ENCODE data around the gene CNTN2. TPM values are rescaled to one million over a fixed set of nuclear protein-coding genes. Genes with fewer than 3 reads are reported as not detected.

CNTN2 gene
- total RNA-seq, 1 experiment from 2014 or later = not detected

DNA sequence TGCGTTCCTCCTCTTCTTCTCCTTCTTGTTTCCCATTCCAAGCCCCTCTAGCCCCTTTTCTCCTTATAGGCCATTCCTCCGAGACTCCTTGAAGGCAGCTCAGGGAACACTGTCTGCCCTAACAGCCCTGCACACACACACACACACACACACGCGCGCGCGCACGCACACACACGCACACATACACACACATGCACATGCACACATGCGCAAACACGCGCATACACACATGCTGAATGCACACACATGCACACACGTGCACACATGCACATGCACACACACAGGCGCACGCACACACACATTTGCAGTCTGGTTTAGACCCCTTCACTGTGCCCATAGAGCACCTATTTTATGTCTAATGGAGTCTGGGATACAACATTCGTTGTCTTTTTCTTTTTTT lies 17.8 kb upstream of the CNTN2 start:
- TF ChIP-seq, protein P1, sequence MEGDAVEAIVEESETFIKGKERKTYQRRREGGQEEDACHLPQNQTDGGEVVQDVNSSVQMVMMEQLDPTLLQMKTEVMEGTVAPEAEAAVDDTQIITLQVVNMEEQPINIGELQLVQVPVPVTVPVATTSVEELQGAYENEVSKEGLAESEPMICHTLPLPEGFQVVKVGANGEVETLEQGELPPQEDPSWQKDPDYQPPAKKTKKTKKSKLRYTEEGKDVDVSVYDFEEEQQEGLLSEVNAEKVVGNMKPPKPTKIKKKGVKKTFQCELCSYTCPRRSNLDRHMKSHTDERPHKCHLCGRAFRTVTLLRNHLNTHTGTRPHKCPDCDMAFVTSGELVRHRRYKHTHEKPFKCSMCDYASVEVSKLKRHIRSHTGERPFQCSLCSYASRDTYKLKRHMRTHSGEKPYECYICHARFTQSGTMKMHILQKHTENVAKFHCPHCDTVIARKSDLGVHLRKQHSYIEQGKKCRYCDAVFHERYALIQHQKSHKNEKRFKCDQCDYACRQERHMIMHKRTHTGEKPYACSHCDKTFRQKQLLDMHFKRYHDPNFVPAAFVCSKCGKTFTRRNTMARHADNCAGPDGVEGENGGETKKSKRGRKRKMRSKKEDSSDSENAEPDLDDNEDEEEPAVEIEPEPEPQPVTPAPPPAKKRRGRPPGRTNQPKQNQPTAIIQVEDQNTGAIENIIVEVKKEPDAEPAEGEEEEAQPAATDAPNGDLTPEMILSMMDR (conservative IDR thresholded peaks at IDR 0.05) = no peak
- TF ChIP-seq EZH2 (IDR thresholded peaks at IDR 0.05; ENCODE audit: low read depth) = no peak
- ChIA-PET CTCF (no interaction called here), POLR2A (ENCODE audit: unreplicated experiment) (no interaction called here)
- H3K27me3 ChIP-seq (ENCODE audit: insufficient read depth, low read depth) = peaks cover 94% of the 10 kb centered on the region
- intact Hi-C loops (cut with micrococcal nuclease; ENCODE audit: unreplicated experiment) = no loop called here
- DNase-seq = no peak
- no peak overlapping the region for H3K27ac ChIP-seq
- H3K4me2 ChIP-seq = no peak overlapping the region
- H3K4me1 ChIP-seq (replicated peaks; ENCODE audit: insufficient read depth) = no peaks in the 10 kb centered on the region
- H3K4me3 ChIP-seq = no peak overlapping the region
- H3F3A ChIP-seq (ENCODE audit: insufficient read depth, low read depth) = no peaks in the 10 kb centered on the region
- H2AFZ ChIP-seq = no peak overlapping the region
- no TSS peak for BruUV-seq (replicated peaks)
- H3K36me3 ChIP-seq (ENCODE audit: low read depth) = no peaks in the 10 kb centered on the region
- no peaks in the 10 kb centered on the region for H3K9me2 ChIP-seq (ENCODE audit: insufficient read depth)
- H3K79me2 ChIP-seq (ENCODE audit: low read depth) = no peaks in the 10 kb centered on the region
- no peaks in the 10 kb centered on the region for H3K9me3 ChIP-seq (ENCODE audit: insufficient read depth, low read depth)
- no peaks in the 10 kb centered on the region; the same call in 1 of the 2 replicates for H4K20me1 ChIP-seq (ENCODE audit: insufficient read depth)

DNA sequence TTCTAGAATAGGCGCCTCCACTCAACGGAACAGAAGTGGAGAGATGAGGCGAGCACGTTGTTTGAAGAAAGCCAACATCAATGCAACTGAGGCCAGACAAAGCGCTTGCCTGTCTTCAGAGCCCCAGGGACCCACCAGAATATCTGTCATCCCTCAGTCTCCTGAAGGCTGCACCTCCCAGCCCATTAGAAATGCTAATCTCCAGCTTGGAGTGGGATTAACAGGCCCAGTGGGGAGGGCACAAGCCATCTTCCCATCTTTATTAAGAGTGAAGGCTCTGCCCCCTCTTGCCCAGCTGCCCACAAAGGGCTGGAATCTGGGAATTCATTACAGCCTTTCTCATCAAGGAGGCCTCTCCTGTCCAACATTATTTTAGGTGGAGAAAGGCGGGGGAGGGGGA lies 16.8 kb upstream of the CNTN2 start:
- TF ChIP-seq, protein P1 (conservative IDR thresholded peaks at IDR 0.05) = no peak
- no peak for TF ChIP-seq EZH2 (IDR thresholded peaks at IDR 0.05; ENCODE audit: low read depth)
- Histone ChIP-seq H3K4me1 (replicated peaks; ENCODE audit: insufficient read depth) (no peaks in the 10 kb centered on the region), H3K9me3 (ENCODE audit: insufficient read depth, low read depth) (no peaks in the 10 kb centered on the region), H3F3A (ENCODE audit: insufficient read depth, low read depth) (no peaks in the 10 kb centered on the region), H3K9me2 (ENCODE audit: insufficient read depth) (no peaks in the 10 kb centered on the region), H4K20me1 (ENCODE audit: insufficient read depth) (no peaks in the 10 kb centered on the region; the same call in 1 of the 2 replicates), H3K27ac (no peak overlapping the region), H3K4me3 (no peak overlapping the region), H2AFZ (no peak overlapping the region), H3K27me3 (ENCODE audit: insufficient read depth, low read depth) (peaks cover 94% of the 10 kb centered on the region), H3K79me2 (ENCODE audit: low read depth) (no peaks in the 10 kb centered on the region), H3K36me3 (ENCODE audit: low read depth) (no peaks in the 10 kb centered on the region), H3K4me2 (no peak overlapping the region)
- intact Hi-C loops (cut with micrococcal nuclease; ENCODE audit: unreplicated experiment) = no loop called here
- DNase-seq = no peak
- CTCF ChIA-PET = no interaction called here
- no TSS peak for BruUV-seq (replicated peaks)
- POLR2A ChIA-PET (ENCODE audit: unreplicated experiment) = no interaction called here

DNA sequence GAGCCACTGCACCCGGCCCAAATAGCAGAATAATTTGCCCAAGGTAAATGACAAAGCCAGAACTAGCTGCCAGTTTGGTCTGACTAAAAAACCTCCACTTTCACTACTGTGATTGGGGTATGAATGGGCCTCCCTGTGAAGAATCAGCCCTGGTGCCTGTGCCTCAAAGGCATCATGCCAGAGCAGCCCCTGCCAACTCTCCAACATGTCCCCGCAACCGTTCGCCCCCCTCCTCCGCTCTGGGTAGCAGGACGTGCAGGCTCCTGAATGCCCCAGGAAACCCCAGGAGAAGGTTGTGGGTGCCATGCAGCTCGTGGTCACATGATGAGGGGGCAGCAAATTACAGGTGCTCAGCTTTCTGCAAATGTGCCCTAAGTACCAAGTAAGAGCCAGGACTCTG lies 14.6 kb upstream of the CNTN2 start:
- H3K4me3 ChIP-seq = no peak overlapping the region
- no peaks in the 10 kb centered on the region; the same call in 1 of the 2 replicates for H4K20me1 ChIP-seq (ENCODE audit: insufficient read depth)
- DNase-seq = no peak
- no peaks in the 10 kb centered on the region for H3K9me3 ChIP-seq (ENCODE audit: insufficient read depth, low read depth)
- ChIA-PET POLR2A (ENCODE audit: unreplicated experiment) (no interaction called here), CTCF (no interaction called here)
- no peaks in the 10 kb centered on the region for H3K79me2 ChIP-seq (ENCODE audit: low read depth)
- H3K27me3 ChIP-seq (ENCODE audit: insufficient read depth, low read depth) = peaks cover 97% of the 10 kb centered on the region
- no TSS peak for BruUV-seq (replicated peaks)
- no peaks in the 10 kb centered on the region for H3K4me1 ChIP-seq (replicated peaks; ENCODE audit: insufficient read depth)
- TF ChIP-seq EZH2 (IDR thresholded peaks at IDR 0.05; ENCODE audit: low read depth) = no peak
- TF ChIP-seq, protein P1 (conservative IDR thresholded peaks at IDR 0.05) = no peak
- H2AFZ ChIP-seq = no peak overlapping the region
- H3K4me2 ChIP-seq = no peak overlapping the region
- no peaks in the 10 kb centered on the region for H3K9me2 ChIP-seq (ENCODE audit: insufficient read depth)
- H3K36me3 ChIP-seq (ENCODE audit: low read depth) = no peaks in the 10 kb centered on the region
- no peaks in the 10 kb centered on the region for H3F3A ChIP-seq (ENCODE audit: insufficient read depth, low read depth)
- no peak overlapping the region for H3K27ac ChIP-seq
- intact Hi-C loops (cut with micrococcal nuclease; ENCODE audit: unreplicated experiment) = no loop called here

Data from PC-9 (cell line).